Measurements from ENCODE around the gene MAGI1. TPM values are rescaled to one million over a fixed set of nuclear protein-coding genes. Genes with fewer than 3 reads are reported as not detected.
"Not testable (repeated sequence)": the region's sequence is repeated elsewhere in the genome, so short reads cannot be mapped to it uniquely, and the experiment has no call there.

MAGI1 gene
- polyA plus RNA-seq, 5 donors, result 17.5 to 29.3 (median 27.6) TPM

GRCh38 chr3:65534805-65535204, 503.9 kb downstream of the MAGI1 start:
- no peak for DNase-seq

- DNase-seq, result no peak
Observed at GRCh38 chr3:65532749-65533148, 506.0 kb downstream of the MAGI1 start.

- no peak for DNase-seq
Observed at GRCh38 chr3:65532215-65532614, 506.5 kb downstream of the MAGI1 start.

- DNase-seq, result no peak
Observed at GRCh38 chr3:65531499-65531898, 507.2 kb downstream of the MAGI1 start.

GRCh38 chr3:65526656-65527055, 512.1 kb downstream of the MAGI1 start:
- no peak for DNase-seq

GRCh38 chr3:65524584-65524983, 514.1 kb downstream of the MAGI1 start:
- DNase-seq, result no peak

GRCh38 chr3:65523878-65524277, 514.8 kb downstream of the MAGI1 start:
- no peak for DNase-seq

- no peak for DNase-seq
Observed at GRCh38 chr3:65521032-65521431, 517.7 kb downstream of the MAGI1 start.

GRCh38 chr3:65516998-65517397, 521.7 kb downstream of the MAGI1 start:
- no peak for DNase-seq

- DNase-seq, result not testable (repeated sequence)
Observed at GRCh38 chr3:65514317-65514716, 524.4 kb downstream of the MAGI1 start.

- DNase-seq, result not testable (repeated sequence)
Observed at GRCh38 chr3:65509423-65509794, 529.3 kb downstream of the MAGI1 start.

- no peak for DNase-seq
Observed at GRCh38 chr3:65508750-65509422, 529.8 kb downstream of the MAGI1 start.

- no peak for DNase-seq
Observed at GRCh38 chr3:65507437-65507836, 531.3 kb downstream of the MAGI1 start.

GRCh38 chr3:65503776-65504175, 534.9 kb downstream of the MAGI1 start:
- no peak for DNase-seq

GRCh38 chr3:65502526-65502925, 536.2 kb downstream of the MAGI1 start:
- DNase-seq, result no peak

GRCh38 chr3:65500398-65501306, 538.1 kb downstream of the MAGI1 start:
- DNase-seq, result no peak

- DNase-seq, result no peak
Observed at GRCh38 chr3:65497846-65498245, 540.9 kb downstream of the MAGI1 start.

GRCh38 chr3:65497236-65497635, 541.5 kb downstream of the MAGI1 start:
- DNase-seq, result no peak

GRCh38 chr3:65493938-65494337, 544.8 kb downstream of the MAGI1 start:
- DNase-seq, result no peak

GRCh38 chr3:65493371-65493882, 545.3 kb downstream of the MAGI1 start:
- DNase-seq, result no peak

- no peak for DNase-seq
Observed at GRCh38 chr3:65492249-65492648, 546.5 kb downstream of the MAGI1 start.

GRCh38 chr3:65490114-65490513, 548.6 kb downstream of the MAGI1 start:
- DNase-seq, result no peak

GRCh38 chr3:65489253-65489652, 549.5 kb downstream of the MAGI1 start:
- no peak for DNase-seq

Data from right lung (tissue), 5 donors.